Gastrocnemius medialis (tissue), 4 donors: ENCODE measurements around the gene RNU1-4. TPM values are rescaled to one million over a fixed set of nuclear protein-coding genes. Genes with fewer than 3 reads are reported as not detected.
"Not testable (repeated sequence)": the region's sequence is repeated elsewhere in the genome, so short reads cannot be mapped to it uniquely, and the experiment has no call there.

Experiments used
- ATAC-seq, 2 donors: fragments of 150-250 bp; one replicate each; pipeline ENCODE4 v1.9.1; 2016
- DNase-seq, 2 donors: peaks; one replicate each; pipeline ENCODE4 v3.0.0-alpha.2; 2019
- H3K27ac ChIP-seq, 4 donors: fragments of 200-600 bp; sonication (generic); 1 replicate in 1 of 4; 2 replicates in 3 of 4; pipeline ENCODE4 v1.5.1; 2016 to 2018; ENCODE audit warnings: mild to moderate bottlenecking in 2 of 4, moderate library complexity in 1 of 4
- H3K27me3 ChIP-seq, 3 donors: fragments of 200-600 bp; sonication (generic) in 2 of 3; 1 replicate in 1 of 3; 2 replicates in 2 of 3; pipeline versions ENCODE4 v1.5.1 to v1.6.0; 2016 to 2019; ENCODE audit warnings: mild to moderate bottlenecking in 1 of 3, moderate library complexity in 1 of 3
- H3K36me3 ChIP-seq, 2 donors: fragments of 200-600 bp; sonication (generic) in 1 of 2; one replicate each; pipeline ENCODE4 v1.5.1; 2017 to 2018
- H3K4me1 ChIP-seq, 2 donors: fragments of 200-600 bp; sonication (generic) in 1 of 2; one replicate each; pipeline ENCODE4 v1.5.1; 2016 to 2017; ENCODE audit warnings: mild to moderate bottlenecking in 2 of 2
- H3K4me3 ChIP-seq, 4 donors: fragments of 200-600 bp; sonication (generic) in 3 of 4; 1 replicate in 1 of 4; 2 replicates in 3 of 4; pipeline ENCODE4 v1.5.1; 2016 to 2019; ENCODE audit warnings: mild to moderate bottlenecking in 2 of 4
- H3K9me3 ChIP-seq, 3 donors: fragments of 200-600 bp; sonication (generic) in 2 of 3; 1 replicate in 1 of 3; 2 replicates in 2 of 3; pipeline ENCODE4 v1.5.1; 2016 to 2019
- in situ Hi-C, 4 donors: fragments of 200-750 bp; cut with MboI; loops; one replicate each; pipeline versions ENCODE4 v1.15.0 to v1.8.0; 2017; ENCODE audit warnings: low sequenced_read_pairs in 4 of 4
- intact Hi-C: fragments of 100-400 bp; cut with DNase I; formaldehyde crosslinking; loops from one replicate; pipeline ENCODE4 v1.15.1; 2023; ENCODE audit warnings: low total_unique reads
- total RNA-seq, 4 donors: library from RNA; depleted of rRNA; stranded (reverse); fragments of >200 nt; gene quantifications; one replicate each; pipeline versions ENCODE4 v1.1.0 to v1.2.3, GENCODE V29; 2016

The RNU1-4 gene
- total RNA-seq = under 1 TPM in 1 of 4 donors, not detected in 3; under 0.01 TPM

DNA sequence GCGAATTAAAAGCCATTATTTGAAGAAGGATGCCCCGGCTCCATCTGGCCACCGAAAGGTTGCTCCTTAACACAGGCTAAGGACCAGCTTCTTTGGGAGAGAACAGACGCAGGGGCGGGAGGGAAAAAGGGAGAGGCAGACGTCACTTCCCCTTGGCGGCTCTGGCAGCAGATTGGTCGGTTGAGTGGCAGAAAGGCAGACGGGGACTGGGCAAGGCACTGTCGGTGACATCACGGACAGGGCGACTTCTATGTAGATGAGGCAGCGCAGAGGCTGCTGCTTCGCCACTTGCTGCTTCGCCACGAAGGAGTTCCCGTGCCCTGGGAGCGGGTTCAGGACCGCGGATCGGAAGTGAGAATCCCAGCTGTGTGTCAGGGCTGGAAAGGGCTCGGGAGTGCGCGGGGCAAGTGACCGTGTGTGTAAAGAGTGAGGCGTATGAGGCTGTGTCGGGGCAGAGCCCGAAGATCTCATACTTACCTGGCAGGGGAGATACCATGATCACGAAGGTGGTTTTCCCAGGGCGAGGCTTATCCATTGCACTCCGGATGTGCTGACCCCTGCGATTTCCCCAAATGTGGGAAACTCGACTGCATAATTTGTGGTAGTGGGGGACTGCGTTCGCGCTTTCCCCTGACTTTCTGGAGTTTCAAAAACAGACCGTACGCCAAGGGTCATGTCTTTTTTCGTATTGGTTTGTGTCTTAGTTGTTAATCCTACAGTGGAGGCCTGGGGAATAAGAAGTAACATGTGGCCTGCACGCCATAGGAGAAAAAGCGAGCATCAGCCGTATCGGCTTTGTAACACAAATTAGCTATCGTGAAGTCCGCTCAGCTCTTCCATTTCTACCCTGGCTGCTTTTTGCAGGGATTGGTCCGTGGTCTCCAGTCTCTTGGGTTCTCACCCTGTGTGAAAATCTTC lies at the start of gene RNU1-4:
Gene RNU1-4 (plus strand): TSS at position 470 of the 918 bp plus-strand sequence.
- in situ Hi-C loops, H3K27ac ChIP-seq, H3K4me1 ChIP-seq, DNase-seq, intact Hi-C loops, H3K36me3 ChIP-seq, H3K27me3 ChIP-seq, H3K9me3 ChIP-seq, H3K4me3 ChIP-seq: not testable (repeated sequence)
- peak; percentile 97 to 98 for ATAC-seq

DNA sequence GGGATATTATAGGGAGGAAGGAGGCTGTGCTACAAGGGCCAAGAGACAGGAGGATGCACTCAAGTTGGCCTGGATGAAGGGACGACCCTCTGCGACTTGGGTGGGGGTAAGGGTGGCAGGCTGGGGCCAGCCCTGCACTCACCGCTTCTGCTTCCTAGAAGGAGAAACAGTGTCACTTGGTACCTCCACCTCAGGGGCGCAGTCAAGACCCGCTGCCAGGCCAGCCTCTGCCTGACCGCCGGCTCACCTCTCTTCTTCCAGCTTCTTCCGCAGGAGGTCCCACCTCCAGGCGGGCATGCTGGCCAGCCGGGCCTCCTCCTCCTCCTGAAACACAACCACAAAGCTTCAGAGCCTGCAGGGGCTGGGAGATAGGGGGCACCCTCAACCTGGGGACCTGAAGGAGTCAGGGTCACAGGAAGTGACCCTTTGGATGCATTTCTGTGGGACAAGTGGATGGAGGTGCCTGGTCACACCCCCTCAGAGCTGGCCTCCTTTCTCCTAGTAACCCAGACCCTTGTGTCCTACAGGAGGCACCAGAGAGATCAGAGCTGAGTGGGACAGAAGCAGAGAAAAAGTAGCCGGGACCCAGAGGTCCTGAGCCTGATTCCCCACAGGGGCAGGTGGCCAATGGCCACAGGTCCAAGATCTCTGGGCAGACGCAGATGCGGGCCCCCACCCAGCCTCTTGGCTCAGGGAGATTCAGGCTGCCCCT lies 49.2 kb upstream of the RNU1-4 start:
- intact Hi-C loops = not testable (repeated sequence)

DNA sequence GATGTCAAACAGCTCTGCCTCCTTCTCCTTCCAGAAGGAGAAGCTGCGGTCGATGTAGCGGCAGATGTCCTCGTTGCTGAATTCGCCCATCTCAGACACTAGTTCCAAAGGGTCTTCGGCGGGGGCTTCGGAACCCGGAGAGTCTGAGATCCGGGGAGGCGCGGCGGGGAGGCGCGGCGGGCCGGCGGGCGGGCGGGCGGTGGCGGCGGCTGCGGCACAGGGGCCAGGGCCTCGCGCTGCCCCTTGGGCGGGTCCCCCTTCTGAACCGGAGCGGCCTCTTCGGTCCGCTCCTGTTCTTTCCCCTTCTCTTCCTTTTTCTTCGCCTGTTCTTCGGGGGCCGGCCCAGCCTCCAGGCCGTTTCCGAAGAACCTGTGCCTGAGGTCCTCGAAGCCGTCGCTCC lies 48.0 kb upstream of the RNU1-4 start:
- DNase-seq, ATAC-seq, H3K36me3 ChIP-seq, H3K9me3 ChIP-seq, H3K4me1 ChIP-seq, intact Hi-C loops, H3K4me3 ChIP-seq, H3K27ac ChIP-seq, H3K27me3 ChIP-seq, in situ Hi-C loops: not testable (repeated sequence)

More for the DNA sequence above, 49.2 kb upstream of the RNU1-4 start:
- H3K4me1 ChIP-seq, H3K27me3 ChIP-seq, H3K36me3 ChIP-seq, H3K27ac ChIP-seq, DNase-seq, ATAC-seq, in situ Hi-C loops, H3K4me3 ChIP-seq, H3K9me3 ChIP-seq: not testable (repeated sequence)

DNA sequence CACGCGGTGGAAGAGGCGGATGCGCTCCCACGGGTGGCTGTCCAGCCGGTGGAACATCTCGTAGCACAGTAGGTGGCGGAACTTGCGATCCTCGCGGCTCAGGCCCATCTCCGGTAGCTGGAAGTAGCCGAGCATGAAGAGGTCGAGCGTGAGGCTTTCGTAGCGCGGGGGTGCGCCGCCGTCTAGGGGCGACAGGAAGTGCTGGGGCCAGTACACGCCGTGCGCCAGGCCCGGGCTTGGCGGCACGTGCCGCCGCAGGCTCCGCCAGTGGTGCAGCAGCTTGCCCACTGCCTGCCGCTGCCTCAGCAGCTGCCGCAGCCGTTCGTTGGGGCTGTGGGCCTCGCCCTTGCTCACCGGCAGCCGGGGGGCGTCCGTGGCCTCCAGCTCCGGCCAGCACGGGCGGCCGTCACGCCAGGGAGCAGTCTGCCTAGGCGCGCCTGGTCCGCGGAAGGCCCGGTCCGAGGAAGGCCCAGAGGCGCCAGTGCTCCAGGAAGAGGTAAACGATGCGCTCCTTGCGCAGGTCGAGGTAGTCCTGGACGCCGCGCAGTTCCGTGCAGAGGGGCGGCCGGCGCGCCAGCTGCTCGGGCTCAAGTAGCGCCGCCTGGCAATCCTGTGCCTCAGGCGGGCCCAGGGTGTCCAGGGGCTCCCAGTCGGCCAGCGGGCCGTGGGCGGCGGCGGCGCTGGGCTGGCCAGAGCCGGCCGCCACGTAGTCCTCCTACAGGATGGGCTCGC lies 47.4 kb upstream of the RNU1-4 start:
- in situ Hi-C loops, H3K36me3 ChIP-seq, H3K27ac ChIP-seq, H3K4me1 ChIP-seq, H3K9me3 ChIP-seq, DNase-seq, ATAC-seq, intact Hi-C loops, H3K27me3 ChIP-seq, H3K4me3 ChIP-seq: not testable (repeated sequence)

DNA sequence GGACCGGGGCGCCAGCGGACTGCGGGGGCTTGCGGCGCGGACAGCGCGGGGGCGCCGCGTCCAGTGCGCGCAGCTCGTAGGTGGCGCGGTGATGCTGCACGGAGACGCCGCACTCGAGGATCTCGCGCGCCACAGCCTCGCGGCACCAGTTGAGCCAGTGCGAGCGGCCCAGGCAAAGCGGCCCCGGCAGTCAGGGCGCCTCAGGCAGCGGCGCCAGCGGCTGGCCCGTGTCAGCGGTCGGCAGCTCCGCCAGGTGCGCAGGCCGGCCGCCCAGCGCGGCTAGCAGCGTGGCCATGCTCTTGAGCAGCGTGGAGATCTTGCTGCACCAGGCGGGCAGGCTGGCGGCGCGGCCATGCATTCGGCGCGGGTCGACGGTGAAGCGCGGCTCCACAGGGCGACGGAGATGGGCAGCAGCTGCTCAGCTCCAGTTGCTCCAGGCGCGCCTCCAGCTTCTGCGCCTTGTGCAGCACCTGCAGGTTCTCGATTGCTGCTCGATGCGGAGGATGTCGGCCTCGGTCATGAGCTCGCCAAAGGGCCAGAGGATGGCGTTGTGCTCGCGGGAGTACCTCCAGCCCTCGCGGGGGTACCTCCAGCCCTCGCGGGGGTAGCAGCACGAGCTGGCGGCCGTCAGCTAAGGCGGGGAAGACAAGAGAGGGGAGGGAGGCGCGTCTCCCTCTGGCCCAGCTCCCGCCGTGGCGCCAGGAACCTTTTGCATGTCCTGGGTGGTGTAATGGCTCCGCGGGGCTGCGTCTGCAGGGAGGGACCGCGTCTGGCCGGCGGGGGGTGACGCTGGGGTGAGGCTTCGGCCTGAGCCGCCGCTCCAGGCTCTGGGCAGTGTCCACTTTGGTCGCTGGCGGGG lies 46.6 kb upstream of the RNU1-4 start:
- H3K27me3 ChIP-seq, H3K4me3 ChIP-seq, DNase-seq, H3K36me3 ChIP-seq, H3K9me3 ChIP-seq, H3K4me1 ChIP-seq, in situ Hi-C loops, H3K27ac ChIP-seq, intact Hi-C loops: not testable (repeated sequence)
- ATAC-seq = peak in 1 of 2 donors; percentile 37

DNA sequence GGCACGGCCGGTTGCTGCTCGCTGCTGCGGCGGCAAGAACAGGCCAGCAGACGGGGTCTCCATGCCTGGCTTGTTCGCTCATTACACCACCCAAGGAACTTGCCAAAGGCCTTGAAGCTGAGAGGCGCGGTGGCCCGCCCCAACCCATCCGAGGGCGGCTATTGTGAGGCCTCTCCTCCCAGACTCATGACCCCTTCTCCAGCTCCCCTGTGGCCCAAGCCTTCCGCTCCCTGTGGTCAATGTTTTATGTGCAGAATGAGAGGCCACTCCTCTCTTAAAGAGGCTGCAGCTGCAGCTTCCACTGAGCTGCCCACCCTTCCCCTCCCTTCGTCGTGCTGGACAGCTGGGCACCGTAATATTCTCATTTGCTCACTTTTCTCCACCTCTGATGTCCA lies 46.0 kb upstream of the RNU1-4 start:
- intact Hi-C loops, ATAC-seq, DNase-seq: not testable (repeated sequence)

DNA sequence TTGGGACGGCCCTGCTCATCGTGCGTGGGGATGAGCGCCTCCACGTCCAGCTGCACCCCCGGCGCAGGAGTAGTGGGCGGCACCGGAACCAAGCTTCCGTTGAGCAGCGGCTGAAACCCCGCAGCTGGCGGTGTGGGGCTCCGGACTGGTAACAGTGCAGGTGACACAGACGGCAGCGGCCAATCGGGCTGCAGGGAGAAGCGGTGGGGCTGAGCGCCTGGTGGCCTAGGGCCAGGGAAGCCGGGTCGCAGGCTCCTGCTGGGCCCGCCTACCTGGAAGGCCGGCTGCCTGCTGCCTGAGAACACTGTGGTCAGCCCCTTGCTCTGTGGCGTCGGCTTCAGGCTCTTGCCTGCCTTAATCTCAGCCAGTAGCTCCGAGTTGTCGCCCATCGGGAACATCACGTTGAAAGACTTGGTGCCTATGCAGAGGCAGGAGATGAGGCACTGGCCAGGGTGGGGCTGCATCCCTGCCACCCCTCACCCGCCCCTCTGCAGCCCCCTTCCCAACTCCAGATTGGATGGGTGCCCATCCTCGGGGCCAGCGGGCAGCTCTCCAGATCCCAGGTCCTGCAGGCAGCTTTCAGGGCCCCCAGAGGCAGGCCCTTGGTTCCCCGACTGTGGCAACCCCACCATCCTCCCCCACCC lies 43.7 kb upstream of the RNU1-4 start:
- DNase-seq, H3K36me3 ChIP-seq, H3K9me3 ChIP-seq, ATAC-seq, H3K4me3 ChIP-seq, H3K27ac ChIP-seq, intact Hi-C loops, in situ Hi-C loops, H3K27me3 ChIP-seq, H3K4me1 ChIP-seq: not testable (repeated sequence)

More for the DNA sequence above, 46.0 kb upstream of the RNU1-4 start:
- H3K4me1 ChIP-seq, H3K4me3 ChIP-seq, in situ Hi-C loops, H3K27me3 ChIP-seq, H3K36me3 ChIP-seq, H3K27ac ChIP-seq, H3K9me3 ChIP-seq: not testable (repeated sequence)

DNA sequence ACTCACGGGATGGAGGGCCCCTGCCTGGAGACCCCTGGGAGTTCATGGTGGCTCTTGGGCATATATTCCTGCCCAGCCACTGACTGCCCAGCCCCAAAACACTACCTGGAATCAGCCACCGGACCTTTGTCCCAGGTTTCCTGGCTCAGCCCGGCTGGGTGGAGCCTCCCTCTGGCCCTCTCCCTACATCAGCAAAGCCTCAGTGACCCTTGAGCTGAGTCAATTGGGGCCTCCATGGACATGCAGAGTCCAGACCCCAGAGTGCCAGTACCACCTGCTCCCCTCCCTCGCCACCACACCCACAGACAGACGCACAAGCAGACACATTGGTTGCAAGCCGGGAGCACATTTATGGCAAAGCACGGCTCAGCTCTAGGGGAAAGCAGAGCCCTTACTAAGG lies 43.2 kb upstream of the RNU1-4 start:
- H3K27ac ChIP-seq, DNase-seq, ATAC-seq, H3K27me3 ChIP-seq, intact Hi-C loops, H3K4me3 ChIP-seq, H3K4me1 ChIP-seq, H3K9me3 ChIP-seq, in situ Hi-C loops, H3K36me3 ChIP-seq: not testable (repeated sequence)

DNA sequence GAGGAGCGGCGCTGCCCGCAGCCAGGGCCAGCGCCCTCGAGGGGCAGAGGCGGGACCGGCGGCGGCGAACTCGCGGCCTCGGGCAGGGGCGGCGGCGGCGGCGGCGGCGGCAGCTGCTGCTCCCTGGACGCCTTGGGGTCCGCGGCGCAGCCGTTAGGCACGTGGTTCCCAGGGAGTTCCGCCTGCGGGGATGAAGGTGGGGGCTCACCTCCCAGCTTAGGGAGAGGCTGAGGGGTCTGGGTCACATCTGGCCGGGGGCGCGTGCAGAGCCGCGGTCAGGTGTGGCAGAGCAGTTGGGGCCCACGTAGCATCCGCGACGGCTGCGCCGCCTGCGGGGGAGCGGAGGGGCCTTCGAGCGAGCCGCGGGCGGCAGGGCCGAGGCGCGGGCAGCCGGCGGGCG lies 40.9 kb upstream of the RNU1-4 start:
- H3K9me3 ChIP-seq, ATAC-seq, DNase-seq, H3K27me3 ChIP-seq, in situ Hi-C loops, H3K36me3 ChIP-seq, H3K27ac ChIP-seq, intact Hi-C loops, H3K4me1 ChIP-seq, H3K4me3 ChIP-seq: not testable (repeated sequence)

DNA sequence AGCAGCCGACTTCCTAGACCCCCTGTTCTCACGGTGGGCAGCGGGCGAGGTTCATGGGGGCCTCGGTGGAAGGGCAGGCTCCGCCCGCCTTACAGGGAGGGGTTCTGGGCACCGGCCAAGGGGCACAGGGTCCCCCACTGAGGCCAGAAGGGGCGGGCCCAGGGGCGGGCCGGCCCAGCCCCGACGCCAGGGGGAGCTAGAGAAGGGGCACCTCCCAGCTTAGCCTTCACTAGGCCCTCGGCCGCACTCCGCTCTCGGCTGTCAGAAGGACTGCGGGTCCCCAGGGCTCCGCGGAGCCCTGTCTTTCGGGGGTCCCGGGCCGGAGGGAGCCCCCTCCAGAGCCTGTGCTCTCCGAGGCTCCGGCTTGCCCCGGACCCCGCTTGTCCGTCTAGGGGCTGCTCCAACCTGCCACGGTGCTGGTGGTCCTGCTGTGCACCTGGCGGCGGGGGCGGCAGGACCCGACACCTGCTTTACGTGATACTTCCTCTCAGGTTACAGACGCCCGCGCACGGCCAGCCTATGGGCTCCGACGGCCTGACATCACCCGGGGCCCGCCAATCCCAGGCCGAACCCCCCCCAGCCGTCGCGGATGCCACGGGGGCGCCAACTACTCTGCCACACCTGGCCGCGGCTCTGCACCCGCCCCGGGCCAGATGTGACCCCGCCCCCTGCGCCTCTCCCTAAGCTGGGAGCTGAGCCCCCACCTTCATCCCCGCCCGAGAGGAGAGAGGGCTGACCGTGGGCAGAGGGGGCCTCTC lies 40.0 kb upstream of the RNU1-4 start:
- intact Hi-C loops, H3K27ac ChIP-seq, DNase-seq, in situ Hi-C loops, H3K4me3 ChIP-seq, ATAC-seq, H3K27me3 ChIP-seq, H3K9me3 ChIP-seq, H3K4me1 ChIP-seq, H3K36me3 ChIP-seq: not testable (repeated sequence)
